GM12878 (cell line): ENCODE measurements around the gene NME5. TPM values are rescaled to one million over a fixed set of nuclear protein-coding genes. Genes with fewer than 3 reads are reported as not detected.

Source experiments
- ATAC-seq: fragments of 200-7000 bp; cut with Tn5 transposase; 3 replicates; pipeline ENCODE4 v1.9.1; 2020; ENCODE audit warnings: mild to moderate bottlenecking, moderate library complexity
- BruUV-seq: library from RNA; stranded (reverse); fragments of 400-500 nt; replicated peaks from 2 replicates; lab custom pipeline; 2021; lab: Mats Ljungman, UMichigan
- CTCF ChIA-PET: fragments of 300-600 bp; sonication (Branson Sonifier 250); formaldehyde crosslinking; extraction: SDS; loops from one replicate; lab custom pipeline; 2021; ENCODE audit warnings: inconsistent platforms; lab: Yijun Ruan, JAX
- POLR2A ChIA-PET: fragments of 350-600 bp; formaldehyde crosslinking; extraction: SDS; loops from one replicate; lab custom pipeline; 2021; ENCODE audit warnings: inconsistent platforms; lab: Charles Lee
- RAD21 ChIA-PET: fragments of 300-600 bp; sonication (Branson Sonifier 250); formaldehyde crosslinking; loops from one replicate; lab custom pipeline; 2023; ENCODE audit warnings: antibody characterized with exemption; ENCODE audit not compliant: unreplicated experiment; lab: Charles Lee
- SMC1A ChIA-PET: fragments of 300-600 bp; sonication (Branson Sonifier 250); formaldehyde crosslinking; loops from one replicate; lab custom pipeline; 2023; ENCODE audit not compliant: unreplicated experiment, uncharacterized antibody; lab: Charles Lee
- DNase-seq: peaks from one replicate; pipeline ENCODE4 v3.0.0-alpha.2; 2011; ENCODE audit warnings: low read depth, low spot score
- FAIRE-seq: peaks from 3 replicates; lab custom pipeline; 2011; peaks lifted over from hg19 to GRCh38; lab: Jason Lieb, UNC
- H2AFZ ChIP-seq: 2 replicates; pipeline ENCODE4 v1.6.0; 2011; ENCODE audit warnings: low read depth, low read length, control low read depth; ENCODE audit not compliant: control insufficient read depth
- H3K27ac ChIP-seq: 2 replicates; pipeline ENCODE4 v1.5.1; 2011; ENCODE audit warnings: control low read depth; ENCODE audit not compliant: control insufficient read depth, insufficient read depth
- H3K27me3 ChIP-seq, 2 experiments: replicated peaks in 1 of 2; 2 replicates each; pipeline versions ENCODE4 v1.6.0 to v1.6.1; 2011; ENCODE audit warnings: low read length in 1 of 2; ENCODE audit not compliant: control insufficient read depth in 2 of 2, insufficient read depth in 2 of 2
- H3K36me3 ChIP-seq, 2 experiments: 2 replicates each; pipeline ENCODE4 v1.5.1; 2011; ENCODE audit warnings: low read length in 1 of 2; ENCODE audit not compliant: control insufficient read depth in 2 of 2, insufficient read depth in 2 of 2
- H3K4me1 ChIP-seq: 2 replicates; pipeline ENCODE4 v1.6.1; 2011; ENCODE audit warnings: mild to moderate bottlenecking, low read length, moderate library complexity, mixed read lengths; ENCODE audit not compliant: control insufficient read depth, insufficient read depth
- H3K4me2 ChIP-seq: 2 replicates; pipeline ENCODE4 v1.6.0; 2011; ENCODE audit warnings: control low read depth; ENCODE audit not compliant: control insufficient read depth, insufficient read depth
- H3K4me3 ChIP-seq: fragments of 200-600 bp; sonication (generic); 2 replicates; pipeline ENCODE4 v1.5.1; 2016
- H3K79me2 ChIP-seq: 2 replicates; pipeline ENCODE4 v1.6.0; 2011; ENCODE audit warnings: low read length; ENCODE audit not compliant: control insufficient read depth, insufficient read depth
- H3K9ac ChIP-seq: 2 replicates; pipeline ENCODE4 v1.8.0; 2011; ENCODE audit warnings: low read length, control low read depth, mixed read lengths; ENCODE audit not compliant: control insufficient read depth, insufficient read depth
- H3K9me3 ChIP-seq: replicated peaks from 3 replicates; pipeline ENCODE4 v1.5.1; 2011; ENCODE audit warnings: mild to moderate bottlenecking, low read length; ENCODE audit not compliant: control insufficient read depth, insufficient read depth
- H4K20me1 ChIP-seq: 2 replicates; pipeline ENCODE4 v1.6.0; 2011; ENCODE audit not compliant: control insufficient read depth, insufficient read depth
- ATF7 ChIP-seq: fragments of 450-650 bp; IDR thresholded peaks from 2 replicates; pipeline ENCODE4 v1.6.1; 2016; ENCODE audit warnings: low read depth, mild to moderate bottlenecking
- BACH1 ChIP-seq: fragments of 450-650 bp; IDR thresholded peaks from 2 replicates; pipeline ENCODE4 v1.6.1; 2017; ENCODE audit warnings: mild to moderate bottlenecking, borderline replicate concordance
- CHD2 ChIP-seq: IDR thresholded peaks from 2 replicates; pipeline ENCODE4 v1.6.1; 2011; ENCODE audit warnings: low read depth, low read length, improper control_type of control experiment, borderline replicate concordance
- EP300 ChIP-seq, 2 experiments: fragments of 150-350 bp in 1 of 2; IDR thresholded peaks; 2 replicates each; pipeline ENCODE4 v1.6.1; 2011 to 2012; ENCODE audit warnings: low read depth in 2 of 2, low read length in 2 of 2, borderline replicate concordance in 1 of 2, improper control_type of control experiment in 1 of 2, inconsistent platforms in 1 of 2; ENCODE audit not compliant: control insufficient read depth in 1 of 2
- HDAC2 ChIP-seq: fragments of 200-600 bp; sonication (generic); IDR thresholded peaks from 2 replicates; pipeline ENCODE4 v1.6.1; 2017
- IRF3 ChIP-seq: fragments of 450-650 bp; IDR thresholded peaks from 2 replicates; pipeline ENCODE4 v1.6.1; 2014; ENCODE audit warnings: mild to moderate bottlenecking
- KAT2A ChIP-seq: conservative IDR thresholded peaks from 2 replicates; pipeline ENCODE4 v1.6.1; 2011; ENCODE audit warnings: low read depth, low read length; ENCODE audit not compliant: control insufficient read depth
- MTA2 ChIP-seq: fragments of 450-650 bp; IDR thresholded peaks from 2 replicates; pipeline ENCODE4 v1.6.1; 2016; ENCODE audit warnings: low read depth, mild to moderate bottlenecking, moderate library complexity
- NFYA ChIP-seq: IDR thresholded peaks from 2 replicates; pipeline ENCODE4 v1.6.1; 2011; ENCODE audit warnings: low read depth, mild to moderate bottlenecking, low read length, improper control_type of control experiment, borderline replicate concordance
- RAD21 ChIP-seq: IDR thresholded peaks from 2 replicates; pipeline ENCODE4 v1.6.1; 2011; ENCODE audit warnings: mild to moderate bottlenecking, low read depth, low read length, moderate library complexity; ENCODE audit not compliant: insufficient read depth
- STAT3 ChIP-seq: IDR thresholded peaks from 2 replicates; pipeline ENCODE4 v1.6.1; 2011; ENCODE audit warnings: low read depth, low read length, improper control_type of control experiment
- TAF1 ChIP-seq: IDR thresholded peaks from 2 replicates; pipeline ENCODE4 v1.6.1; 2011; ENCODE audit warnings: mild to moderate bottlenecking, low read depth, low read length, borderline replicate concordance
- TARDBP ChIP-seq: IDR thresholded peaks from 2 replicates; pipeline ENCODE4 v1.6.1; 2016; ENCODE audit warnings: borderline replicate concordance
- YBX1 ChIP-seq: fragments of 450-650 bp; IDR thresholded peaks from 2 replicates; pipeline ENCODE4 v1.6.1; 2016; ENCODE audit warnings: antibody characterized with exemption
- ZBED1 ChIP-seq: IDR thresholded peaks from 2 replicates; pipeline ENCODE4 v1.6.1; 2016; ENCODE audit warnings: borderline replicate concordance
- ZNF24 ChIP-seq: fragments of 450-650 bp; IDR thresholded peaks from 2 replicates; pipeline ENCODE4 v1.6.1; 2017; ENCODE audit warnings: antibody characterized with exemption, mild to moderate bottlenecking
- WGBS: methylation state at CpG from one replicate; pipeline ENCODE4 v1.1.6; 2016; ENCODE audit warnings: low lambda C conversion rate; ENCODE audit not compliant: insufficient replicate concordance, insufficient coverage; ENCODE audit errors: missing lambda C conversion rate; 5-methylcytosine and 5-hydroxymethylcytosine counted together
- in situ Hi-C: fragments of 300-500 bp; cut with MboI; formaldehyde crosslinking; loops from 9 replicates; pipeline ENCODE4 v1.14.3; 2018; ENCODE audit warnings: mixed read lengths
- intact Hi-C: fragments of 100-400 bp; cut with micrococcal nuclease; formaldehyde crosslinking; loops from one replicate; pipeline ENCODE4 v1.14.2; 2022; ENCODE audit not compliant: unreplicated experiment
- polyA plus RNA-seq, 11 experiments: library from polyadenylated mRNA; depleted of rRNA in 4 of 11; unstranded in 6 of 11; stranded (reverse) in 5 of 11; fragments of >200 nt; fragmentation: Nextera tagmentation in 4 of 11; fragmentation: Illumina TruSeq in 1 of 11; extraction: Ambion mirVana in 4 of 11; extraction: Trizol in 1 of 11; gene quantifications; 1 replicate in 1 of 11; 2 replicates in 10 of 11; pipeline versions ENCODE4 v1.2.1 to v1.2.3, GENCODE V29; 2011 to 2016; ENCODE audit warnings: inconsistent platforms in 2 of 11, missing spikeins in 2 of 11, low read depth in 1 of 11
- total RNA-seq, 4 experiments: library from RNA; depleted of rRNA in 3 of 4; stranded (reverse); fragments of >200 nt in 3 of 4; fragmentation: Illumina TruSeq in 1 of 4; extraction: Trizol in 1 of 4; gene quantifications; 2 replicates each; pipeline versions ENCODE4 v1.2.1 to v1.2.3, GENCODE V29; 2013 to 2021

The NME5 gene
- total and polyA plus RNA-seq, 10 of the 15 experiments (the other 5 are each of a cell fraction or from before 2014, with no cell fraction given): 0.22 to 0.52 TPM; not detected in 8

- ChIA-PET SMC1A (interaction anchor here (0.7 to 2.4 kb wide), 4 partner anchors 9 to 37 kb away, joined by 3 to 5 read pairs (median 4); no protein-coding TSS in a partner anchor), POLR2A (no interaction called here), CTCF (interaction anchor here (0.7 to 0.8 kb wide), 2 partner anchors 10 to 11 kb away, joined by 3 read pairs; no protein-coding TSS in a partner anchor), RAD21 (no interaction called here)
- H3K9me3 ChIP-seq: no peaks in the 10 kb centered on the region
- no peak for FAIRE-seq
- H3K9ac ChIP-seq: no peak overlapping the region
- H3K27ac ChIP-seq: no peak overlapping the region
- TF ChIP-seq TAF1 (no peak), RAD21 (no peak), ATF7 (no peak)
- no peaks in the 10 kb centered on the region for H3K79me2 ChIP-seq
- DNase-seq: no peak
- in situ Hi-C loops (no loop called here), intact Hi-C loops (no loop called here)
- no peaks in the 10 kb centered on the region for H4K20me1 ChIP-seq
- BruUV-seq: no TSS peak
- H3K4me2 ChIP-seq: no peak overlapping the region
- no peak overlapping the region for H2AFZ ChIP-seq
- no peaks in the 10 kb centered on the region for H3K4me1 ChIP-seq
- WGBS: 19% methylated on average over 4 of the region's 4 CpGs
- no peak for ATAC-seq
- H3K27me3 ChIP-seq: no peaks in the 10 kb centered on the region
- H3K4me3 ChIP-seq: no peak overlapping the region
- H3K36me3 ChIP-seq: no peaks in the 10 kb centered on the region
Measured at GRCh38 chr5:138111181-138111580, 28.0 kb downstream of the NME5 start.

GRCh38 chr5:138110266-138110963 is 28.8 kb downstream of the NME5 start:
- FAIRE-seq: no peak
- CTCF ChIA-PET: interaction anchor here (0.5 to 2.2 kb wide), 6 partner anchors 10 to 1157 kb away, joined by 3 to 5 read pairs (median 4); no protein-coding TSS in a partner anchor
- TF ChIP-seq YBX1 (no peak), ZNF24 (no peak), ZBED1 (no peak), NFYA (no peak), EP300 (IDR thresholded peaks at IDR 0.05; ENCODE audit: borderline replicate concordance in 1 of 2, control insufficient read depth in 1 of 2, low read depth in 2 of 2, low read length in 2 of 2) (no peak), CHD2 (no peak), KAT2A (no peak), BACH1 (no peak), TARDBP (no peak), IRF3 (no peak), HDAC2 (no peak), MTA2 (no peak), TAF1 (no peak), STAT3 (no peak)

More at GRCh38 chr5:138110266-138110963, 28.8 kb downstream of the NME5 start:
- ATAC-seq: no peak
- H3K79me2 ChIP-seq: no peaks in the 10 kb centered on the region
- no peaks in the 10 kb centered on the region for H3K4me1 ChIP-seq
- DNase-seq: no peak
- H3K36me3 ChIP-seq: no peaks in the 10 kb centered on the region
- SMC1A ChIA-PET: interaction anchor here (0.6 to 2.4 kb wide), 7 partner anchors 8 to 38 kb away, joined by 3 to 6 read pairs (median 3); no protein-coding TSS in a partner anchor
- WGBS: 42% methylated on average over 4 of the region's 4 CpGs
- H3K4me3 ChIP-seq: no peak overlapping the region
- no peaks in the 10 kb centered on the region for H4K20me1 ChIP-seq
- no peaks in the 10 kb centered on the region for H3K27me3 ChIP-seq
- H3K4me2 ChIP-seq: no peak overlapping the region
- H3K27ac ChIP-seq: no peak overlapping the region
- no TSS peak for BruUV-seq
- no peak overlapping the region for H2AFZ ChIP-seq
- no peak overlapping the region for H3K9ac ChIP-seq
- RAD21 ChIA-PET: interaction anchor here (1.0 kb wide), 1 partner anchor 23 kb away, joined by 3 read pairs; no protein-coding TSS in a partner anchor
- H3K9me3 ChIP-seq: no peaks in the 10 kb centered on the region
- in situ Hi-C loops (no loop called here), intact Hi-C loops (no loop called here)
- POLR2A ChIA-PET: no interaction called here
